ENCODE results near the gene ATRNL1. TPM values are rescaled to one million over a fixed set of nuclear protein-coding genes. Genes with fewer than 3 reads are reported as not detected.

ATRNL1 gene
- total RNA-seq, 1 donor from 2014 or later: 0.93 TPM

DNA sequence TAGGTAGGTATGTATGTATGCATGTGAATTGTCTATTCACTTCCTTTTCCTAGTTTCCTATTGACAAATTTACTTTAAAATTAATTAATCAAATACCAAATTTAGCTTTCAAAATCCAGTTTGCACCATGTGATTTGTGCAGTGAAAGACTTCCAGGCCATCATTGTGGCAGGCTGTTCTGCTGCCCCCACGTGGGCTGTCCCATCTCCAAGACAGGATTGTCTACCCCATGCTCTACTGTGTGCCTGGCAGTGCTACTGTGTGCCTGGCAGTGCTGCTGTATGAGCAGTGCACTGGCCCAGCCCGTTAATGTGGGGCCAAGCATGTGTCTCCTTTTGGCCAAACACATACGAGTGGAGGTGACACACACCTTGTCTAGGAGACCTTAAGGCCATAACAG lies 805.1 kb downstream of the ATRNL1 start:
- TF ChIP-seq, protein P1, sequence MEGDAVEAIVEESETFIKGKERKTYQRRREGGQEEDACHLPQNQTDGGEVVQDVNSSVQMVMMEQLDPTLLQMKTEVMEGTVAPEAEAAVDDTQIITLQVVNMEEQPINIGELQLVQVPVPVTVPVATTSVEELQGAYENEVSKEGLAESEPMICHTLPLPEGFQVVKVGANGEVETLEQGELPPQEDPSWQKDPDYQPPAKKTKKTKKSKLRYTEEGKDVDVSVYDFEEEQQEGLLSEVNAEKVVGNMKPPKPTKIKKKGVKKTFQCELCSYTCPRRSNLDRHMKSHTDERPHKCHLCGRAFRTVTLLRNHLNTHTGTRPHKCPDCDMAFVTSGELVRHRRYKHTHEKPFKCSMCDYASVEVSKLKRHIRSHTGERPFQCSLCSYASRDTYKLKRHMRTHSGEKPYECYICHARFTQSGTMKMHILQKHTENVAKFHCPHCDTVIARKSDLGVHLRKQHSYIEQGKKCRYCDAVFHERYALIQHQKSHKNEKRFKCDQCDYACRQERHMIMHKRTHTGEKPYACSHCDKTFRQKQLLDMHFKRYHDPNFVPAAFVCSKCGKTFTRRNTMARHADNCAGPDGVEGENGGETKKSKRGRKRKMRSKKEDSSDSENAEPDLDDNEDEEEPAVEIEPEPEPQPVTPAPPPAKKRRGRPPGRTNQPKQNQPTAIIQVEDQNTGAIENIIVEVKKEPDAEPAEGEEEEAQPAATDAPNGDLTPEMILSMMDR (IDR thresholded peaks at IDR 0.05): no peak
- Histone ChIP-seq H3K9me3 (no peaks in the 10 kb centered on the region), H3K27me3 (no peaks in the 10 kb centered on the region), H3K36me3 (no peaks in the 10 kb centered on the region), H3K4me1 (no peaks in the 10 kb centered on the region), H3K27ac (no peak overlapping the region), H3K4me3 (no peak overlapping the region)
- ATAC-seq: no peak
- no peak for DNase-seq
- intact Hi-C loops (cut with DNase I): no loop called here

DNA sequence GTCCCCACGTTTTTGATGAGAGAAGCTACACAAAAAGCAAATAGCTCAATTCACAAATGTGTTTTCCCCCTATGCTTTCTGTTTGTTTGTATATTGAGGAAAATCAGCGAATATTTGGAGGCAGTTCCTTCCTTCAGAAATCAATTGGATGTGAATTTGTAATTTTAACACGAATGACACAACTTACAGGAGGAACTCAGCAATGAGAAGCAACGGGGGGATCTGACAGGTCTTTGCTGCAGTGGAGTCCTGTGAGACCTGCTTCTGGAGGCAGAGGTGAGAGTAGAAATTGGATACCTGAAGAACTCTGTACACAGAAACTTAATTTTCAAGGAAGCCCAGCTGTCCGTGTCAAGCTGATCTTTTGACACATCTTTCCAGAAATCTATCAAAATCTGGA lies 809.4 kb downstream of the ATRNL1 start:
- no peak overlapping the region for H3K4me3 ChIP-seq
- H3K9me3 ChIP-seq: no peaks in the 10 kb centered on the region
- TF ChIP-seq, protein P1 (IDR thresholded peaks at IDR 0.05): no peak
- DNase-seq (no peak), ATAC-seq (no peak)
- no peaks in the 10 kb centered on the region for H3K27me3 ChIP-seq
- no peak overlapping the region for H3K27ac ChIP-seq
- no peaks in the 10 kb centered on the region for H3K4me1 ChIP-seq
- intact Hi-C loops (cut with DNase I): no loop called here
- no peaks in the 10 kb centered on the region for H3K36me3 ChIP-seq

DNA sequence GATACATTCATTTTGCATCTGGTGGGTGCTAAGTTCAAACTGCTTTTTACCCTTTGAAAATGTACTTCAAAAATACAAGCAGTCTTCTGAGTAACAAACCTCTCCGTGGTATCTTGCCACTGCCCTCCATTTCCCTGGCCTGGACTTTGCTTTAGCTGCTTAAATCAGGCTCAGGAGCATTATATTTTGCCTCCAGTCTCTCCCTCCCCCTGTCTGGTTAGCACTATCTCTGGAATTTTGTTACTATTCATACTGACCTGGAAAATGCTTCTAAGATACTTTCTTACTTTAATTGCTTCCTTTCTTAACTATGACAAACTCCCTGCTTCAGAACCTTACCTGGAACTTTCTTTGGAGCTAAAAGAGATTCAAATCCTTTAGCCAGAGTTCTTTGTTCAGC lies 810.0 kb downstream of the ATRNL1 start:
- Histone ChIP-seq H3K27ac (no peak overlapping the region), H3K36me3 (no peaks in the 10 kb centered on the region), H3K9me3 (no peaks in the 10 kb centered on the region), H3K4me3 (no peak overlapping the region), H3K27me3 (no peaks in the 10 kb centered on the region), H3K4me1 (no peaks in the 10 kb centered on the region)
- ATAC-seq (no peak), DNase-seq (no peak)
- intact Hi-C loops (cut with DNase I): no loop called here
- TF ChIP-seq, protein P1 (IDR thresholded peaks at IDR 0.05): no peak

DNA sequence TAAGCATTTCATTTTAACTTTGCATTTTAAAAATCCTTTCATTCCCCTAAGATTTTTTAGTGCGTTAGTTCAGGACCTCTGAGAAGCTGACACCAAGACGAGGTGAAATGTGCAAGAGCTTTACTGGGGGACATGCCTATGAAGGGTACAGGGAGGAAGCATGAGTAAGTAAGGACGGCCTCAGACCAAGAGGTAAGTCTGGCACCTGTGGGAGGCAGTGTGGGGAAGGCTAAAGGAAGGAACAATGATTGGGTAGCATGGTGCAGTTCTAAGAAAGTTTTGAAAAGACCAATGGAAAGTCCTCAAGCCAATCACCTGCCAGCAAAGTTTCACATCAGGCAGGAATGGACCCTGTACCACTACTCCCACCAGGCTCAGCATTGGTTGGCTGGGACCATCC lies 810.7 kb downstream of the ATRNL1 start:
- Histone ChIP-seq H3K4me1 (no peaks in the 10 kb centered on the region), H3K4me3 (no peak overlapping the region), H3K36me3 (no peaks in the 10 kb centered on the region), H3K9me3 (no peaks in the 10 kb centered on the region), H3K27me3 (no peaks in the 10 kb centered on the region), H3K27ac (no peak overlapping the region)
- intact Hi-C loops (cut with DNase I): no loop called here
- TF ChIP-seq, protein P1 (IDR thresholded peaks at IDR 0.05): no peak
- DNase-seq (no peak), ATAC-seq (no peak)

DNA sequence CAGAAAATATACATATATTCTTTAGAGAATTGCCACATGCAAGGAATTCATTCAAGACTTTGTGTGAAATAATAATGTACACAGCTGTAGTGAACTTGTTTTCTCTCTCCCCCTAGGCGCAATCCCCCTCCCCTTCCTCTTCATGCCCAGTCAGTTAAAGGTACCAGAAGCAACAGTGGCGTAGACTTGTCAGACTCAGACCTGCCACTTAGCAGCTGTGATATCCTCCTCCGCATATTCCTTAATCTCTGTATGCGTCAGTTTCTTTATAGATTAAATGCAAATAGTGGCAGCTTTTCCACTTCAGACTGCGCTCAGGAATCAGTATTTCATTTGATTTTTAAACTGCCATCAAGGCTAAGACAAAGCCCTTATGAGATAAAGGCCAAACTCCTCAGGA lies 815.9 kb downstream of the ATRNL1 start:
- Histone ChIP-seq H3K9me3 (no peaks in the 10 kb centered on the region), H3K4me3 (no peak overlapping the region), H3K36me3 (no peaks in the 10 kb centered on the region), H3K27me3 (no peaks in the 10 kb centered on the region), H3K4me1 (no peaks in the 10 kb centered on the region), H3K27ac (no peak overlapping the region)
- no peak for DNase-seq
- TF ChIP-seq, protein P1 (IDR thresholded peaks at IDR 0.05): no peak
- no peak for ATAC-seq
- intact Hi-C loops (cut with DNase I): no loop called here
